ENCODE measurements around the gene POT1.

Gene POT1

GRCh38 chr7:124800386-124800785 is 129.2 kb downstream of the POT1 start:
- no peak for DNase-seq

- DNase-seq, result no peak
Measured at GRCh38 chr7:124799448-124799847, 130.2 kb downstream of the POT1 start.

- no peak for DNase-seq
Measured at GRCh38 chr7:124796771-124797170, 132.9 kb downstream of the POT1 start.

GRCh38 chr7:124792696-124793095 is 136.9 kb downstream of the POT1 start:
- DNase-seq, result no peak

GRCh38 chr7:124792002-124792401 is 137.6 kb downstream of the POT1 start:
- DNase-seq, result no peak

- DNase-seq, result no peak
Measured at GRCh38 chr7:124791426-124791825, 138.2 kb downstream of the POT1 start.

GRCh38 chr7:124790645-124791044 is 139.0 kb downstream of the POT1 start:
- DNase-seq, result no peak

- no peak for DNase-seq
Measured at GRCh38 chr7:124785994-124786393, 143.6 kb downstream of the POT1 start.

GRCh38 chr7:124784879-124785818 is 144.5 kb downstream of the POT1 start:
- DNase-seq, result peak; percentile 42

GRCh38 chr7:124783271-124783670 is 146.4 kb downstream of the POT1 start:
- DNase-seq, result no peak

GRCh38 chr7:124781907-124782734 is 147.5 kb downstream of the POT1 start:
- DNase-seq, result no peak

GRCh38 chr7:124781418-124781817 is 148.2 kb downstream of the POT1 start:
- no peak for DNase-seq

- no peak for DNase-seq
Measured at GRCh38 chr7:124780608-124781007, 149.0 kb downstream of the POT1 start.

- no peak for DNase-seq
Measured at GRCh38 chr7:124780056-124780455, 149.6 kb downstream of the POT1 start.

GRCh38 chr7:124779620-124780019 is 150.0 kb downstream of the POT1 start:
- no peak for DNase-seq

GRCh38 chr7:124779194-124779593 is 150.4 kb downstream of the POT1 start:
- no peak for DNase-seq

- DNase-seq, result no peak
Measured at GRCh38 chr7:124777268-124777667, 152.4 kb downstream of the POT1 start.

GRCh38 chr7:124776153-124776552 is 153.5 kb downstream of the POT1 start:
- DNase-seq, result no peak

- no peak for DNase-seq
Measured at GRCh38 chr7:124775422-124775821, 154.2 kb downstream of the POT1 start.

GRCh38 chr7:124773938-124774337 is 155.7 kb downstream of the POT1 start:
- no peak for DNase-seq

GRCh38 chr7:124773339-124773738 is 156.3 kb downstream of the POT1 start:
- DNase-seq, result no peak
